ENCODE results near the gene IRF6.

IRF6 gene

DNA sequence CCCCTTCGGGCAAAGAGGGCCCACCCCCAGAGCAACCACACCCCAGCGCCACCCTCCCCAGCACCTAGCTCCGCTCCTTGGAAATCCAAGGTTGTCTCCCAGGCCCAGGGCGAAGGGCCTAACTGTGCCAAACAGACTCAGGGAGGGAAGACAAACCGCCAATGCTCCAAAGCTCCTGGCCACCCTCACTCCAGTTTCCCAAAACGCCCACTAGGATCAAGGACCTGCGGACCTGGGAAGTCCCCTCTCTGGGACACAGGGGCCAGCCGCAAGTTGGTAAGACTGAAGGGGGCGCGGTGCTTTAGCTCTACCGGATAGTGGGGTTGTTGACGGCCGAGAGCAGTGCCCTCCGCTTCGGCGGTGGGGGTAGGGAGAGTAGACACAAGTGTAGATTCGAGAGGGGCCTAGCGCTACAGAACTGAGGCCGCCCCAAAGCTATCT, 581 bp downstream of the IRF6 start:
- TF ChIP-seq TOX (CRISPR knock-in tag; IDR thresholded peaks at IDR 0.05; ENCODE audit: borderline replicate concordance), result no peak
- TF ChIP-seq PPARA (CRISPR knock-in tag; IDR thresholded peaks at IDR 0.05; ENCODE audit: borderline replicate concordance), result no peak
- no peak for TF ChIP-seq ESRRG (CRISPR knock-in tag; IDR thresholded peaks at IDR 0.05)
- no peak for ATAC-seq

DNA sequence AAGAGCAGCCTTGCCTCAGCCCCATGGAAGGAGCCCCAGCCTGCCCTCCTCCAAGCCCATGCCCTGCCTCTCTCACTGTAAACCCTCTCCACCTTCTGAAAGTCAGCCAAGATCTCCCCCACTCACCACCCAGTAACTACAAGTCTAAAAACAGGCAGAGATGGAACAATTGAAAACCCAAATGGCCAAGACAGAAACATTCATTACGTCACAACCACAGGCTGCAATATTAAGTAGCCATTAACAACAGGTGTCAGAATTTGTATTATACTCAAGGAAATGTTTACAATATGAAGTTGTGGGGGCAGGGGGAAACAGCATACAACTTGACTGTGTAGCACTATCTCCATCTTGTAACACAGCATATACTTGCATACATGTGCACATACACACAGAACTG, 2.4 kb downstream of the IRF6 start:
- TF ChIP-seq CSDC2 (CRISPR knock-in tag; IDR thresholded peaks at IDR 0.05), result no peak
- no peak for TF ChIP-seq ZFP30 (CRISPR knock-in tag; IDR thresholded peaks at IDR 0.05)
- TF ChIP-seq ESRRG (CRISPR knock-in tag; IDR thresholded peaks at IDR 0.05), result no peak
- no peak for TF ChIP-seq BACH2 (CRISPR knock-in tag; IDR thresholded peaks at IDR 0.05; ENCODE audit: borderline replicate concordance)
- no peak for TF ChIP-seq ZNF8 (CRISPR knock-in tag; IDR thresholded peaks at IDR 0.05)
- no peak for TF ChIP-seq ZFP3 (CRISPR knock-in tag; IDR thresholded peaks at IDR 0.05)
- TF ChIP-seq TOX (CRISPR knock-in tag; IDR thresholded peaks at IDR 0.05; ENCODE audit: borderline replicate concordance), result no peak
- TF ChIP-seq GLIS3 (CRISPR knock-in tag; IDR thresholded peaks at IDR 0.05), result no peak
- TF ChIP-seq, protein P1, sequence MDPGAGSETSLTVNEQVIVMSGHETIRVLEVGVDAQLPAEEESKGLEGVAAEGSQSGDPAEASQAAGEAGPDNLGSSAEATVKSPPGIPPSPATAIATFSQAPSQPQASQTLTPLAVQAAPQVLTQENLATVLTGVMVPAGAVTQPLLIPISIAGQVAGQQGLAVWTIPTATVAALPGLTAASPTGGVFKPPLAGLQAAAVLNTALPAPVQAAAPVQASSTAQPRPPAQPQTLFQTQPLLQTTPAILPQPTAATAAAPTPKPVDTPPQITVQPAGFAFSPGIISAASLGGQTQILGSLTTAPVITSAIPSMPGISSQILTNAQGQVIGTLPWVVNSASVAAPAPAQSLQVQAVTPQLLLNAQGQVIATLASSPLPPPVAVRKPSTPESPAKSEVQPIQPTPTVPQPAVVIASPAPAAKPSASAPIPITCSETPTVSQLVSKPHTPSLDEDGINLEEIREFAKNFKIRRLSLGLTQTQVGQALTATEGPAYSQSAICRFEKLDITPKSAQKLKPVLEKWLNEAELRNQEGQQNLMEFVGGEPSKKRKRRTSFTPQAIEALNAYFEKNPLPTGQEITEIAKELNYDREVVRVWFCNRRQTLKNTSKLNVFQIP (CRISPR knock-in tag; IDR thresholded peaks at IDR 0.05; ENCODE audit: borderline replicate concordance, low read depth), result no peak
- TF ChIP-seq, protein P2, sequence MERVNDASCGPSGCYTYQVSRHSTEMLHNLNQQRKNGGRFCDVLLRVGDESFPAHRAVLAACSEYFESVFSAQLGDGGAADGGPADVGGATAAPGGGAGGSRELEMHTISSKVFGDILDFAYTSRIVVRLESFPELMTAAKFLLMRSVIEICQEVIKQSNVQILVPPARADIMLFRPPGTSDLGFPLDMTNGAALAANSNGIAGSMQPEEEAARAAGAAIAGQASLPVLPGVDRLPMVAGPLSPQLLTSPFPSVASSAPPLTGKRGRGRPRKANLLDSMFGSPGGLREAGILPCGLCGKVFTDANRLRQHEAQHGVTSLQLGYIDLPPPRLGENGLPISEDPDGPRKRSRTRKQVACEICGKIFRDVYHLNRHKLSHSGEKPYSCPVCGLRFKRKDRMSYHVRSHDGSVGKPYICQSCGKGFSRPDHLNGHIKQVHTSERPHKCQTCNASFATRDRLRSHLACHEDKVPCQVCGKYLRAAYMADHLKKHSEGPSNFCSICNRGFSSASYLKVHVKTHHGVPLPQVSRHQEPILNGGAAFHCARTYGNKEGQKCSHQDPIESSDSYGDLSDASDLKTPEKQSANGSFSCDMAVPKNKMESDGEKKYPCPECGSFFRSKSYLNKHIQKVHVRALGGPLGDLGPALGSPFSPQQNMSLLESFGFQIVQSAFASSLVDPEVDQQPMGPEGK (CRISPR knock-in tag; IDR thresholded peaks at IDR 0.05; ENCODE audit: borderline replicate concordance), result no peak
- no peak for TF ChIP-seq TCF4 (CRISPR knock-in tag; IDR thresholded peaks at IDR 0.05; ENCODE audit: borderline replicate concordance)
- TF ChIP-seq RARB (CRISPR knock-in tag; IDR thresholded peaks at IDR 0.05), result no peak
- TF ChIP-seq SNAI2 (CRISPR knock-in tag; IDR thresholded peaks at IDR 0.05), result no peak
- TF ChIP-seq, protein P3, sequence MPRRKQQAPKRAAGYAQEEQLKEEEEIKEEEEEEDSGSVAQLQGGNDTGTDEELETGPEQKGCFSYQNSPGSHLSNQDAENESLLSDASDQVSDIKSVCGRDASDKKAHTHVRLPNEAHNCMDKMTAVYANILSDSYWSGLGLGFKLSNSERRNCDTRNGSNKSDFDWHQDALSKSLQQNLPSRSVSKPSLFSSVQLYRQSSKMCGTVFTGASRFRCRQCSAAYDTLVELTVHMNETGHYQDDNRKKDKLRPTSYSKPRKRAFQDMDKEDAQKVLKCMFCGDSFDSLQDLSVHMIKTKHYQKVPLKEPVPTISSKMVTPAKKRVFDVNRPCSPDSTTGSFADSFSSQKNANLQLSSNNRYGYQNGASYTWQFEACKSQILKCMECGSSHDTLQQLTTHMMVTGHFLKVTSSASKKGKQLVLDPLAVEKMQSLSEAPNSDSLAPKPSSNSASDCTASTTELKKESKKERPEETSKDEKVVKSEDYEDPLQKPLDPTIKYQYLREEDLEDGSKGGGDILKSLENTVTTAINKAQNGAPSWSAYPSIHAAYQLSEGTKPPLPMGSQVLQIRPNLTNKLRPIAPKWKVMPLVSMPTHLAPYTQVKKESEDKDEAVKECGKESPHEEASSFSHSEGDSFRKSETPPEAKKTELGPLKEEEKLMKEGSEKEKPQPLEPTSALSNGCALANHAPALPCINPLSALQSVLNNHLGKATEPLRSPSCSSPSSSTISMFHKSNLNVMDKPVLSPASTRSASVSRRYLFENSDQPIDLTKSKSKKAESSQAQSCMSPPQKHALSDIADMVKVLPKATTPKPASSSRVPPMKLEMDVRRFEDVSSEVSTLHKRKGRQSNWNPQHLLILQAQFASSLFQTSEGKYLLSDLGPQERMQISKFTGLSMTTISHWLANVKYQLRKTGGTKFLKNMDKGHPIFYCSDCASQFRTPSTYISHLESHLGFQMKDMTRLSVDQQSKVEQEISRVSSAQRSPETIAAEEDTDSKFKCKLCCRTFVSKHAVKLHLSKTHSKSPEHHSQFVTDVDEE (CRISPR knock-in tag; IDR thresholded peaks at IDR 0.05), result no peak
- no peak for TF ChIP-seq ISL1 (CRISPR knock-in tag; IDR thresholded peaks at IDR 0.05)
- no peak for TF ChIP-seq ZNF70 (CRISPR knock-in tag; IDR thresholded peaks at IDR 0.05)
- no peak for TF ChIP-seq ZC3H10 (CRISPR knock-in tag; IDR thresholded peaks at IDR 0.05)
- no peak for TF ChIP-seq ZNF565 (CRISPR knock-in tag; conservative IDR thresholded peaks at IDR 0.05; ENCODE audit: low read depth)
- TF ChIP-seq ARNTL (CRISPR knock-in tag; IDR thresholded peaks at IDR 0.05; ENCODE audit: borderline replicate concordance, low read depth), result no peak
- no peak for ATAC-seq

DNA sequence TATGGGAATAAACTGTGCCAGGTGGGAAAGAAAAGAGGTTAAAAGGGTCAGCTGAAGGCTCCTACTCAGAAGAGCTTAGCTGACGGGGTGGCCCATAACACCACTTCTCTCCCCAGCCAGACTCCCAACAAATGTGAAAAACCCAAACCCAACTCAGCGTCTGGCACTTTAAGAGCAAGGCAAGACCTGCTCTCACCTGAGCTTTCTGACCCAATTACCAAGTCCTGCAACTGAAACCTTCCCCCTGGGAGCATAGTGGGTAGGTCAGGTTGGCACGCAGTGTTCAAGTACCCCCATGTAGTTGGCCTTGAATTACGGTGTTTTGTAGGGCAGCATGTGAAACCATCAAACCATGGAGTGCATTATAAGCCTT, 3.2 kb downstream of the IRF6 start:
- TF ChIP-seq RARB (CRISPR knock-in tag; IDR thresholded peaks at IDR 0.05), result no peak
- TF ChIP-seq, protein P4, sequence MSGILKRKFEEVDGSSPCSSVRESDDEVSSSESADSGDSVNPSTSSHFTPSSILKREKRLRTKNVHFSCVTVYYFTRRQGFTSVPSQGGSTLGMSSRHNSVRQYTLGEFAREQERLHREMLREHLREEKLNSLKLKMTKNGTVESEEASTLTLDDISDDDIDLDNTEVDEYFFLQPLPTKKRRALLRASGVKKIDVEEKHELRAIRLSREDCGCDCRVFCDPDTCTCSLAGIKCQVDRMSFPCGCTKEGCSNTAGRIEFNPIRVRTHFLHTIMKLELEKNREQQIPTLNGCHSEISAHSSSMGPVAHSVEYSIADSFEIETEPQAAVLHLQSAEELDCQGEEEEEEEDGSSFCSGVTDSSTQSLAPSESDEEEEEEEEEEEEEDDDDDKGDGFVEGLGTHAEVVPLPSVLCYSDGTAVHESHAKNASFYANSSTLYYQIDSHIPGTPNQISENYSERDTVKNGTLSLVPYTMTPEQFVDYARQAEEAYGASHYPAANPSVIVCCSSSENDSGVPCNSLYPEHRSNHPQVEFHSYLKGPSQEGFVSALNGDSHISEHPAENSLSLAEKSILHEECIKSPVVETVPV (CRISPR knock-in tag; IDR thresholded peaks at IDR 0.05), result no peak
- no peak for TF ChIP-seq CSDC2 (CRISPR knock-in tag; IDR thresholded peaks at IDR 0.05)
- no peak for TF ChIP-seq PPARA (CRISPR knock-in tag; IDR thresholded peaks at IDR 0.05; ENCODE audit: borderline replicate concordance)
- no peak for TF ChIP-seq ESRRG (CRISPR knock-in tag; IDR thresholded peaks at IDR 0.05)
- TF ChIP-seq SNAI2 (CRISPR knock-in tag; IDR thresholded peaks at IDR 0.05), result no peak
- no peak for TF ChIP-seq ZFP30 (CRISPR knock-in tag; IDR thresholded peaks at IDR 0.05)
- TF ChIP-seq ZC3H10 (CRISPR knock-in tag; IDR thresholded peaks at IDR 0.05), result no peak
- TF ChIP-seq ARNTL (CRISPR knock-in tag; IDR thresholded peaks at IDR 0.05; ENCODE audit: borderline replicate concordance, low read depth), result no peak
- no peak for ATAC-seq

Data from SK-N-SH treated with all-trans-retinoic acid at 6 μM for 48 hours (cell line).